GM12874 (cell line): ENCODE measurements around the gene LYRM4.

Experiments
- TF ChIP-seq, protein P1 (sequence below): IDR thresholded peaks from 2 replicates; pipeline ENCODE4 v1.5.1; 2011; ENCODE audit warnings: low read depth, mild to moderate bottlenecking, control low read depth, low read length, moderate library complexity; ENCODE audit not compliant: insufficient read depth

Gene LYRM4

DNA sequence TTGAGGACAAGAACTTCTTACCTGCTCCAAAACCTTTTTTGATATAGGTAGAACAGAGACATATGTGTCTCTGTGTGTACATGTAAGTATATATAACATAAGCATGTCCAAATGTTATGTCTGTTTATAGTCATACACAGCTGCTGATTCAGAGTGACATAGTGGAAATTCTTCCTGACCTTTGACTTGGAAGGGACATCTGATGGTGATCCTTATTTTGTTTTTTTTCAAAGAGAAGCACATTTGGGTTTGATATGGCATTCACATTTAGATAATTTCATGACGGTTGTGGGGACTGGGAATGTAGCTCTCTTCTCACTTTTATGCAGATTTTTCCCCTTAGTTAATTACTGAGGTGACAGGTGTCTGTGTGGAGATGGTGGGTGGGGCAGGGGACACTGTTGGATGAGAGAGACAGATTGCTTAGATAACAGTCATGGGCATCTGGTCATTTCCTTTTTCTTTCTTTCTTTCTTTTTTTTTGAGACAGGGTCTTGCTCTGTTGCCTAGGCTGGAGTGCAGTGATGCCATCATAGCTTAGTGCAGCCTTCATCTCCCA is 39.5 kb upstream of the LYRM4 start:
- TF ChIP-seq, protein P1, sequence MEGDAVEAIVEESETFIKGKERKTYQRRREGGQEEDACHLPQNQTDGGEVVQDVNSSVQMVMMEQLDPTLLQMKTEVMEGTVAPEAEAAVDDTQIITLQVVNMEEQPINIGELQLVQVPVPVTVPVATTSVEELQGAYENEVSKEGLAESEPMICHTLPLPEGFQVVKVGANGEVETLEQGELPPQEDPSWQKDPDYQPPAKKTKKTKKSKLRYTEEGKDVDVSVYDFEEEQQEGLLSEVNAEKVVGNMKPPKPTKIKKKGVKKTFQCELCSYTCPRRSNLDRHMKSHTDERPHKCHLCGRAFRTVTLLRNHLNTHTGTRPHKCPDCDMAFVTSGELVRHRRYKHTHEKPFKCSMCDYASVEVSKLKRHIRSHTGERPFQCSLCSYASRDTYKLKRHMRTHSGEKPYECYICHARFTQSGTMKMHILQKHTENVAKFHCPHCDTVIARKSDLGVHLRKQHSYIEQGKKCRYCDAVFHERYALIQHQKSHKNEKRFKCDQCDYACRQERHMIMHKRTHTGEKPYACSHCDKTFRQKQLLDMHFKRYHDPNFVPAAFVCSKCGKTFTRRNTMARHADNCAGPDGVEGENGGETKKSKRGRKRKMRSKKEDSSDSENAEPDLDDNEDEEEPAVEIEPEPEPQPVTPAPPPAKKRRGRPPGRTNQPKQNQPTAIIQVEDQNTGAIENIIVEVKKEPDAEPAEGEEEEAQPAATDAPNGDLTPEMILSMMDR: no peak

DNA sequence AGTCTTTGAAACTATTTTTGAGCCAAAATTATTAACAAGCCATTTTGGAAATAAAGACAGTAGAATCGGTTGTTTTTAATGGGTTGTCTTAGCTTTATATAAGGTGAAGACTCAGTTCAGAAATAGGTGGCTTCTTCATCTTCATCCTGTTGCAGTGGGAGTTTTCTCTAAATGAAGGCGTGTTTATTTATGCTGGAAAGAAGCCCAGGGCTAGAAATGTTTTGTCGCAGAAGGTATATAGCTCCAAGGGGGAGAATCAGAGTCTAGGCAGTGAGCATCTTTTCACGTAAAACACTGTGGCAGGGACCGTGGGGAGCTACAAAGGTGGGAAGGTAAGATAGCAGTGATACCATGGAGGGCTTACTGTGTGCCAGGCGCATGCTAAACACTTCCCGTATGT is 34.9 kb upstream of the LYRM4 start:
- TF ChIP-seq, protein P1: no peak

DNA sequence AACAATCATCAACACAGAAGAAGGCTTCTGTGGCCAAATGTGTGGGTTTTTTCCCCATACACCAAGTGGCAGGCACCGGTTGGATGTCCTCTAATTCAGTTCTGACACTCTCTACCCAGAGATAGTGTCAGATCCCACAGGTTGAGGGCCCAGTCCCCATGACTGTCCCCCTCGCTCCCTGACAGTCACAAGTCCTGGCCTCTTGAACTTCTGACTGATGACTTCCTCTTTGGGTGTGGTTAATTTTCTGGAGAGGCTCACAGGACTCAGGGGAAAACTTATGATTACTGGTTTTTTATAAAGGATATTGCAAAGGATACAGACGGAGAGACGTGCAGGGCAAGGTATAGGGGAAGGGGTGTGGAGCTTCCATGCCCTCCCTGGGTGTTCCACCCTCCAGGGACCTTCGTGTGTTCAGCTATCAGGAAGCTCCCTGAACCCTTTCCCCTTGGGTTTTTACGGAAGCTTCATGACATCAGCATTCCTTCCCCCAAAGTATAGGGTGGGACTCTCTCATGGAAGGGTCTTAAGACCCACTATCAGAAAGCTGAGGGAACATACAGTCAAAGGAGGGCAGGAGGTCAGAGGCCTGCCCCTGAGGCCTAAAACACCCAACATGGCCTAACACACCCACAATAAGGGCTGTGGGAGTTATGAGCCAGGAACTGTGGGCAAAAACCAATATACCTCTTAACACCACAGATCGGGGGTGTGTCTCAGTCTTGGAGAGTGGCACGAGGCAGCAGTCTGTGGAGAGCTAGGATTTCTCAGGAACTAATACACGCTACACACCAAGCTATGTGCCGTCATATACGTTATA is 33.9 kb upstream of the LYRM4 start:
- TF ChIP-seq, protein P1: no peak

DNA sequence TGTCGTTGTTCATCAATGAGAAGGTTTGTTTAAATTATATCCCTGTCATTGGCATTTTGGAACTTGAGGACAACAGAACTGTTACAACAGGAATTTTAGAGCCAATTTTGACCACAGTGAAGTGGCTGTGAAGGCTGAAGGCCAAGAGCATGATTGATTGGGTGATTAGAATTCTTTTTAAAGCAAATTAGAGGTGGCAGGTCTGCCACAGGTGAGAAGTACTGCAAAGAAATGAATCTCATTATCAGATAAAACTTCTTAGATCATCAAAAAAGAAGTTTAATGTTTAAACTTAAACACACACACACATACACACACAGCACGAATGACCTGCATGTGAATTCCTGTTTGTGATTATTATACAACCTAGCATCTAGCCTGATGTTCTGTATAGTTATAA is 32.9 kb upstream of the LYRM4 start:
- TF ChIP-seq, protein P1: no peak

DNA sequence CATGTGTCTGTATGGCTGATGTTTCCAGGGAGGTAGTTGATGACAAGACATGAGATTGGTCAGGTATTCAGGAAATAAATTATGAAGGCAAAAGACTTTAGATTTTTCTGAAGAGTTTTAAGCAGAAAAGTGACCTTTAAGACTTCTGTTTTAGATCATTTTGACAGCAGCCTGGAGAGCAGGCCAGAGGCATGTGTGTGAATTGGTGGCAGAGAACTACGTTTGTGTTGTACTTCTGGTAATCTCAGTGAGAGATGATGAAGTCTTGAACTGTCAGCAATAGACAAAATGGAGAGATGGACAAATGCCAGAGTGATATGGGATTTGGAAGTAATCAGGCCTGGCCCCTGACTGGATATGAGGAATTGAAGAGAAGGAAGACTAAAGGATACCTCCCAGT is 31.4 kb upstream of the LYRM4 start:
- TF ChIP-seq, protein P1: no peak

DNA sequence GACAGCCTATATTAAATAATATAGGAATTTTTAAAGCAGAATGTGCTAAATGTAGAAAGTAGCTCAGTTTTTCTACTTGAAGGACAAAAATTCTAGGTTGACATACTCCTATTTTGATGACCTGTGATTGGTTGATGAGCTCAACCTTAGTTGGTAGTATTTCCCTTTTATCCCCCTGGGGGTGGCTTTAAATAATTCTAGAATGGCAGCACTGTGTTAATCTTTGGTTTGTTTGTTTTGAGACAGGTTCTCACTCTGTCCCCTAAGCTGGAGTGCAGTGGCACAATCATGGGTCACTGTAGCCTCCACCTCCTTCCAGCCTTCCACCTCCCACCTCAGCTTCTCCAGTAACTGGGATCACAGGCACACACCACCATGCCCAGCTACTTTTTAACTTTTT is 29.8 kb upstream of the LYRM4 start:
- TF ChIP-seq, protein P1: no peak

DNA sequence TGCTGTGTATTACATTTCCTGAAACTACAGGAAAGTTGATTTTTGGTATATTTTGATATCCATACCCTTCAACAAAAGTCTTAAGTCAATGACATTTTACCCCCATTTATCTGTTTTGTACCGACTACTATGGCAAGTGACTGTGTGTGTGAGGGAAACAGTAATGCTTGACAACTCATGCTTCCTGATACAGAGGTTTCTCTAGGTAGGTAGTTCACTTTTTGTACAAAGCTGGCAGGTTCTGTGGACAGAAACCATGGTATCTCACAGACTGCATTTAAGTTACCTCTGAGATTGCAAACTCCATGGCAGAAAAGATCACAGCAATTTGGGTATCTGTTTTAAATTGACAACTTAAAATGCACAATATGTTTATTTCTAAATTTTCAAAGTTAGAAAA is 29.3 kb upstream of the LYRM4 start:
- TF ChIP-seq, protein P1: no peak
